Measurements from ENCODE around the gene OR52B6. TPM values are rescaled to one million over a fixed set of nuclear protein-coding genes. Genes with fewer than 3 reads are reported as not detected.
"Not testable (repeated sequence)": the region's sequence is repeated elsewhere in the genome, so short reads cannot be mapped to it uniquely, and the experiment has no call there.

OR52B6 gene, protein sequence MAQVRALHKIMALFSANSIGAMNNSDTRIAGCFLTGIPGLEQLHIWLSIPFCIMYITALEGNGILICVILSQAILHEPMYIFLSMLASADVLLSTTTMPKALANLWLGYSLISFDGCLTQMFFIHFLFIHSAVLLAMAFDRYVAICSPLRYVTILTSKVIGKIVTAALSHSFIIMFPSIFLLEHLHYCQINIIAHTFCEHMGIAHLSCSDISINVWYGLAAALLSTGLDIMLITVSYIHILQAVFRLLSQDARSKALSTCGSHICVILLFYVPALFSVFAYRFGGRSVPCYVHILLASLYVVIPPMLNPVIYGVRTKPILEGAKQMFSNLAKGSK
- not detected in 2 replicates for total RNA-seq (2014; rRNA removed; shearing (Covaris generic))

DNA sequence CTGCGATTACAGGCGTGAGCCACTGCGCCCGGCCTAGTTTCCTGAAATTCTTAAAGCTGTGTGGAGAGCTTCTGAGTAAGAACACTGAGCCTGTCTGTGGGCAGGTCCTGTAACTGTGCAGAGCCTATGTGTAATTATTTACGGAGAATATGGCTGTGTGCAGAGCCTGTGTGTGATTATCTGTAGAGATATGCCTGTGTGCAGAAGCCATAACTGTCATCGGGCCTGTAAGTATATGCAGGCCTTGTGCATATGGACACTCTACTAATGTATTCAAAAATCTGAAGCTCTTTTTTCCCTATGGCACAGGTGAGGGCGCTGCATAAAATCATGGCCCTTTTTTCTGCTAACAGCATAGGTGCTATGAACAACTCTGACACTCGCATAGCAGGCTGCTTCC lies at the start of gene OR52B6:
OR52B6 (plus strand) TSS at position 301 of the 400 bp plus-strand sequence; CDS start at position 301, 0 bp downstream.
- no peak for DNase-seq (ENCODE audit: low spot score)

DNA sequence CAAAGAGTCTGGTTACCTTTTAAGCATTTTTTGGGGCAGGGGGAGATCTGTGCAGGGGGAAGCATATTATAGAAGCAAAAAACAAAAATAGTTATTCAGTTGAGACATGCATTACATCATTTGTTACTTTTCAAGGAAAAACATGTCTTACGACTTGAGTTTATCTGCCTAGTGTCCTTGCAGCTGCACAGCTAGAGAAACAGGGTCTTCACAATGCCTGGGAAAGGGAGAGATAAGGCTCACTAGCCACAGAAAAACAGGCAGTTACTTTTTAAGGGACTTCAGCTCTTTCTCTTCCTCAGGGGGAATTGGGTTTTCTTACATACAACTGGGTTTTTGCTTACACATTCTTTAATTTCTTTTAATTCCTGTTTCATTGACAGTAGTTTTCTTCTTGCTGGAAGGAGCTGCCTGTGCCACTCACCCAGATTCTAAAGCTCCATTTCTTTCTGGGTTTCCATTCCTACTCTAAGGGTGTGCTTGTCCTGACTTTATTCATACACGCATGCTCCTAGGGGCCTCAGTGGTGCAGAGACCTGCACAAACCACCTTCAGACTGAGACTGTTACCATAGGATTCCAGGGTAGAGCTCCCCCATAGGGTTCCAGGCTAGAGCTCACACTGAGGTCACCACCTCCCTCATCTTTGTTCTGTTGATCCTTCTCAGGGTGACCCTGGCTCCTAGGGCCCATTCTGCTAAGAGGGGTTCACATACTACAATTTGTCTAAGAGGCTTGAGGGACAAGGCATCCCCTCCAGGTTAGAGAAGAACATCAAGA lies 49.4 kb upstream of the OR52B6 start:
- no peak for DNase-seq (ENCODE audit: low spot score)

DNA sequence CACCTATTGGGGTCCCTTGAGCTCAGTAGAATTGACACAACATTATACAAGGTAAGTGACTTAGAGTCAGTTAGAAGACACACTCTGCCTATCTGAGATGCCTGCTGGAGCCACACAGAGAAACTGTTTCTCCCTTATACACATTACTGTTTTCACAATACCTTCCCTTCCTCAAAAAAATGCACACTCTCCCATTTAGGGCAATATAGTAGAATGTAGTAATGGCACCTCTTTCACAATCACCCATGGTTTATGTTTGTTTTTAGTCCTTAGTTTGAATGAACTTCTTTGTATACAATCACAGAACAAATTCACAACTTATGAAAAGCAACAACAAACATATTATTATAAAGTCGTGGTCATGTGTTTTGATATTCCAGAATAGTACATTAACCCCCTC lies 46.6 kb upstream of the OR52B6 start:
- DNase-seq (ENCODE audit: low spot score) = no peak

DNA sequence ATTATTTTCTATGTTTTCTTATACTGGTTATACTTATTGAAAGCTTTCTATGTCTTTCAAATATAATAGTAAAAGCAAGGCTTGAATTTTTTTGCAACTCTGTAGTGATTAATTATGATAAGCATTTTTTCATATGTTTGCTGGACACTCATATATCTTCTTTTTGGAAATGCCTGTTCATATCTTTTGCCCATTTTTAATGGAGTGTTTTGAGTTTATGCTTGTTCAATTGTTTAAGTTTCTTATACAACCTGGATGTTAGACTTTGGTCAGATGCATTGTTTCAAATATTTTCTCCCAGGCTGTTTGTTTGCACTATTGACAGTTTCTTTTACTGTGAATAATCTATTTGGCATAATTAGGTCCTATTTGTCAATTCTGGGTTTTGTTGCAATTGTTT lies 44.2 kb upstream of the OR52B6 start:
- no peak for DNase-seq (ENCODE audit: low spot score)

DNA sequence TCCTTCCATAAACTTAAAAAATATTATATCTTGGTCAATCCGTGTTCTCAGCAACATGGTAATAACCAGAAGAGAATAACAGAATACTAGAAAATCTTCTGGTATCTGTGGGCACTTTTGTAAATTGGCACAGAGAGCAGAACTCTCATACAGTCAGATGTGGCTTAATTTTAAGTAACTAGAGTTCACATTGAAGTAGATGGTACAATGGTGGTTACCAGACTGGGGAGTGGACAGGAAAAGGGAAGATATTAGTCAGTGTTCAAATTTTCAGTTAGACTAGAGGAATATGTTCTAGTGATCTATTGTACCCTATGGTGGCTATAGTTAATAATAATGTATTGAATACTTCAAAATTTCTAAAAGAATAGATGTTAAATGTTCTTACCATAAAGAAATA lies 39.2 kb upstream of the OR52B6 start:
- no peak for DNase-seq (ENCODE audit: low spot score)

DNA sequence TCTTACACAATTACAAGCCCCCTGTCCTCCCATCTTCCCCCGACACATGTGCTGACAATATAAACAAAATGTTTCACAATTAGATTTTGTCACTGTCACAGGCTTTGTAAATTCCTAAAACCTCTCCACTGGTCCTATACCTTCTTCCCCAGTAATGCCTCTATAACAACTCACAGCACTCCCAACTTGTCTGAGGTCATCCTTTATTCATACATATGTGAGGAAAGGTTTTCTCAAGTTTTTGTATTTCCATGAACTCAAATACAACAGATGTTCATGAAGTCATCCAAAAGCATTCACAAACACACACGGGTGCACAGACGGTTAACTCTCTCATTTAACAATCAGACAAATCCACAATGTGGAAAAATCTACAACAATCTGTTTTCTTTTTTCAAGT lies 34.2 kb upstream of the OR52B6 start:
- DNase-seq (ENCODE audit: low spot score) = no peak

DNA sequence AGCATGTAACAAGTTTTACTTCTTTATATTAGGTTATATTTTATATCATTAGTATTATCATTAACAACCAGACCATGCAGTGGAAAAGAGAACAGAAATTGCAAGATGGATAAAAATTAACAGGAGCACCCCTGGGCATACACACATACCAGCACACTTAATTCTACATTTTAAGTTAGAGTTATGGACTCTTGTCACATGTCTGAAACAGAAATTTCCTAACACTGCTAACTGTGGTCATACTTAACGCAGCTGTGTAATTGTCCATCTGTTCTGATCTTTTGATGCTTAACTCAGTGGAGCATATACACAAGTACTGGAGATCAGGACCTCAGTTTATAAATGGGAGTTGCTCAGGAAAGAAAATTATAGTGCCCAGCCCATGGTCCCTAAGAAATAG lies 32.7 kb upstream of the OR52B6 start:
- DNase-seq (ENCODE audit: low spot score) = no peak

DNA sequence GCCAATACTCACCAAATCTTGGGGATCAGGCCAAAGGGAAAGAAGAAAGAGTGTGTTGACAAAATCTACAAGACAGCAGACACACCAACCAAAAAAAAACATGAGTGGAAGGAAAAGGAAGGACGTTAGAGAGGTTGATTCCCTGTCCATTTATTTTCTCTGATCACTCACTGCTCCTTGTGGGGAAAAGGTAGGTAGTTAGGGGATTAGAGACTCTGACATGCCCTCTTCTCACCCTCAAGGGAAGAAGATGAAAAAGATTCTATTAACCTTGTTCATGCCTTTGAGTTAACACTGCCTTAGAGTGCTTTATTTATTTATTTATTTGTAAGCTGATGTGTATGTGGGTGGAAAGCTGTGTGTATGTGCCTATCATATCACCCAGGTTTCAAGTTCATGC lies 32.2 kb upstream of the OR52B6 start, which contains the start of gene OR52H1:
OR52H1 (minus strand) TSS at position 101 of the 400 bp plus-strand sequence. CDS start 3,035 bp downstream, outside the sequence.
- DNase-seq (ENCODE audit: low spot score) = no peak

DNA sequence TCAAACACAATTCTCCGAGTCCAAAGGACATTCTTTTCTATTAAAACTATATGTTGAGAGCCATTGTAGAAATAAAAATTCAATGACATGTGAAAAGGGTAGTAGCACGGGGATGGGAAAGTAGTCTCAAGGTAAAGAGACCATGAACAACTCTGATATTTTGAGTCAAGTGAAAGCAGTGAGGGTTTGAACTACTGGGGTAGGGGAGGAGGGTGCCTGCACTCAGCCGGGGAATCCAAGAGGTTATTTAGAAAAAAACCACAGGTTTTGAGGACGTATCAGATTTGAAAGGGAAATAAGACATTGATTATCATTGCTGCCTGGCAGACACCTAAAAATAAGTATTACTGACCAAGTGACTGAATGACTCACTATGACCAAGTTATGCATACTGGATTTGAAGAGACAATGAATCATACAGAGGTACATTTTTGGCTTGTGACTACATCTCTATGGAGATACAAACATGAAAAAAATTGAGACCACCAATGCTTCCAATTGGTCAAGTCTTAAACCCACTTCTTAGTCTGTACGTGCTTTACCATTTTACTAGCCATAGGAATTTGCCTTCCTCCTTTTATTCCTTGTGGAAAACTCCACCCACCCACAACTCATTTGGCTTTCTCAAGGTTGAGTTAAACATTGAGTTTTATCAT lies 30.1 kb upstream of the OR52B6 start:
- peak; percentile 73 for DNase-seq (ENCODE audit: low spot score)

DNA sequence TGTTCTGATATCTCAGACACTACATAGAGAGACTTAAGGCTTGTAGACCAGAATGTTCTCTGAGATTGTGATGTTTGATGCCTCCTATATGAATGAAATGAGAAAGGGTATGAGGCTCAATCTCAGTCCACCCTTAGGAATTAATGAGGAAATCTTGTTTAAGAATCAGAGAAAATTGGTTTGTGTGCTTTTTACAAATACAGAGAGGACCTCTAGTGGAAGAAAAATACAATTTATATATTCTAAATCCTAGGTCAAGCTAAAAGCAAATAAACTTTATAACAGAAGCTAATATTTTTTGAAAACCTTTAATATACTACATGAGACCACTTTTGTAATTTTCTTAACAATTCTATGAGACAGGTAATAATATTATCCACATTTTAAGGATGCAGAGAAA lies 27.3 kb upstream of the OR52B6 start:
- no peak for DNase-seq (ENCODE audit: low spot score)

DNA sequence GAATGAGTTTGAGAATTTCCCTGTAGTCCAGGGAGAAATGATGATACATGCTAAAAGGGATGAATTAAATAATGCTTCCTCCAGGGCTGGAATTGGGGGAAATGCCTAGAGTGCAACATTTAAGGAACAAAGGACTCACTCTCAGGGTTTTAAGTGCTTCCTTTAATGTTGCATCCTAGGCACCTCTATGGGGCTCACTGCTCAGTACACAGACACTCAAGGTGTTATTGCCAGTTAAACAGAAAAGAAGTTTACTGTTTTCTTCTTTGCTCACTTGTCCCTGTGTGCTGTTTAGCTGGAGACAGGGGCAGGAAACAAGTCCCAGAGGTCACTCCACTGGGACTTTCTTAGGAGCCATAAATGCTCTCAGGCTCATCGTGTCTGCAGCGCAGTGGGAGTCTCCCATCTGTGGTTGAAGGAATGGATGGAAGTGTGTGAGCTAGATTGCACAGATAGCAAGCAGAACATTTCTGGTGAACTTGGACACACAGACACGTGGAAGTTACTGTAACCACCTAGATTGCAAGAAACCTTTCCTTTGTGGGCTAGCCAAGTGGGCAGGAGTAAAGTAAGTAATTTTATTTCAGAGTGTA lies 24.0 kb upstream of the OR52B6 start:
- no peak for DNase-seq (ENCODE audit: low spot score)

DNA sequence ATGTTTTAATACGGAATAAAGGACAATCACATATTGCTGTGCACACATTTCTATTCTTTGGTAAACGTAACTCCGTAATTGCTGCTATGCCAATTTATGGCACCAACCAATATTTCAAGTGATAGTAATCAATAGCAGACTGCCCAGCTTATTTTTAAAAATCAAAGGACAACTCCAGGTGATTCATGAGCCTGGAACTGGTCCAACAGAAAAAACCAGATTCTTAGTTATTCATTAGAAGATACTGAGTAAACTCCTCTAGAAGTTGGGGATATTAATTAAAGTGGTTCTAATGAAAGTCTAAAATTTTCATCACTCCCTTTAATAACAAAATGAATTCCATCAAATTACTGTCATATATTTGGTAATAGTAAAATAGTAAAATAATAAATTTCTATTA lies 22.9 kb upstream of the OR52B6 start:
- no peak for DNase-seq (ENCODE audit: low spot score)

DNA sequence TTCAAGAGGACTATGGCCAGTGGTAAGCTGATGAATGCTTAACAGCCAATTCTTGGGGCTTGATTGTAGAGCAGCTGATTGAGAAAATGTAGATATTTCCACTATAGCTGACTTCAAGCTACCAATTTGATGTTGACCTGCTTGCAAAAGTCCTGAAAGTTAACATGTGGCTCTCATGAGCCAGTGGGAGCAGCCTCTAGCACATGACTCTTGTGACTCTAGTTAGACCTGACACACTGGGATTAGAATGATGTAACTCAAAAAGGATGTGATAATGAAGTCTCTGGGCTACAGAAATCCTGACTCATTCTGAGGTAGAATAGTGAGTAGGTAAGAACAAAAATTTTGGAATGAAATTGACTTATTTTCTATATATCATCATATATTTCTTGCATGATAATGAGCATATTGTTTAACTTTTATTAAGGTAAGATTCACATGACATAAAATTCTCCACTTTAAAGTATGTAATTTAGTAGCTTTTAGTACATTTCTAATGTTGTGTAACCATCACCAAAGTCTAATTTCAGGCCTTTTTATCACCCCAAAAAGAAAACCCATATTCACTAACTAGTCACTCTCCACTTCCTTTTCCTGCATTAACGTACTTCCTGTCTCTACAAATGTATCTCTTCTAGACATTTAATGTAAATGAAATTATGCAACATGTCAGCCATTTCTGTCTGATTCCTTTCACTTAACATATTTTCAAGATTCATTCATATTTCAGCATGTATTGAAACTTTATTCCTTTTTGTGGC lies 16.2 kb upstream of the OR52B6 start:
- DNase-seq (ENCODE audit: low spot score) = peak; percentile 10

DNA sequence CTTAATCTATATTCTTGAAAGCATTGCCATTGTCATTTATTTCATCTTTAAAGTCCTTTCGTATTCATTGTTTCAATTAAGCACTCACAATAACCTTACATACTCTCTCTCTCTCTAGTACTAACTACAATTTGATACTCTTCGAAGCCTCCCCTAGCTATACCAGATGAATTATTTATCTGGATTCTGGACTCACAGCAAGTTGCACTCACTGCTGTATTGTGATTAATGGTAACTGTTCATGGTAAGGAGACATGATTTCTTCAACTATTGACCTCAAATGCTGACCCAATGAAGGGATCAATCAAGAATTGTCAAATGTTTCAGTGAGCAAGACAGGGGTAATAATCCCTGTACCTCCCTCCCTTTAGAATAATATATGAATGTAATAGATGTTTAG lies 6.0 kb upstream of the OR52B6 start:
- no peak for DNase-seq (ENCODE audit: low spot score)

DNA sequence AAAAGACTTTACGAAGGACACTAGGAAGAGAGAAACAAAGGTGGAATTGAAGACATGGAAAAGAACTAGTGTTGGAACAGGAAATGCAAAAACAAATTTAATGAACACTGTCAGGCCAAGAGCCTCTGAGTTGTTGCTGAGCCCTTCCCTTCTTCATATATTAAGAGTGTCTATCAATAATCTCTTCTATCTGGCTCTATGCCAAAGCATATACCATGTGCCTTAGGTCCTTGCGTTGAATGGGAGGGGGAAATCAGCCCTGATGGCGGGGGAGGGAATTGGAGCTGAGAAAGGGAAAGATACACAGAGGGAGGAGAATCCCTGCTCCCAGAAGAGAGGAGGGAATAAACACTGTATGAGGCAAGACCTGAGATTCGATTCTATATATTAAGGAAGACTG lies 5.5 kb upstream of the OR52B6 start:
- DNase-seq (ENCODE audit: low spot score) = no peak

DNA sequence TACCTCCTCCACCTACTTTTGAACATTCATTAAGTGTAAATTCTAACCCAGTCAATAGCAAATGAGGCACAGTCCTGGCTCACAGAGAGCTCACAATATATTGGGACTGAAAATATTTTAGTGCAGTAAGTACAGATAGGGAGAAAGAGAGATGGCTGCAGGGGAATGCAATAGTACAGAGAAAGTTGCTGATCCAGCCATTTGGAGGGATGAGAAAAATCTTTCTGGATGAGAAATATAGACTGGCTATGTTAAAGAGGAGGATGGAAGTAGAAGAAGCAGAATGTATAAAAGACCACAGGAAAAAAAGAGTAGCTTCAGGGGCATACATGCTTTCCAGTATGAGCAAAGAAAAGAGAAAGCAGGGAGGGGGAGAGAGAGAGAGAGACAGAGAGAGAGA lies 3.6 kb upstream of the OR52B6 start:
- no peak for DNase-seq (ENCODE audit: low spot score)

DNA sequence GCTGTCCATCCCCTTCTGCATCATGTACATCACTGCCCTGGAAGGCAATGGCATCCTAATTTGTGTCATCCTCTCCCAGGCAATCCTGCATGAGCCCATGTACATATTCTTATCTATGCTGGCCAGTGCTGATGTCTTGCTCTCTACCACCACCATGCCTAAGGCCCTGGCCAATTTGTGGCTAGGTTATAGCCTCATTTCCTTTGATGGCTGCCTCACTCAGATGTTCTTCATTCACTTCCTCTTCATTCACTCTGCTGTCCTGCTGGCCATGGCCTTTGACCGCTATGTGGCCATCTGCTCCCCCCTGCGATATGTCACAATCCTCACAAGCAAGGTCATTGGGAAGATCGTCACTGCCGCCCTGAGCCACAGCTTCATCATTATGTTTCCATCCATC lies 337 bp downstream of the OR52B6 start:
- DNase-seq (ENCODE audit: low spot score) = no peak

DNA sequence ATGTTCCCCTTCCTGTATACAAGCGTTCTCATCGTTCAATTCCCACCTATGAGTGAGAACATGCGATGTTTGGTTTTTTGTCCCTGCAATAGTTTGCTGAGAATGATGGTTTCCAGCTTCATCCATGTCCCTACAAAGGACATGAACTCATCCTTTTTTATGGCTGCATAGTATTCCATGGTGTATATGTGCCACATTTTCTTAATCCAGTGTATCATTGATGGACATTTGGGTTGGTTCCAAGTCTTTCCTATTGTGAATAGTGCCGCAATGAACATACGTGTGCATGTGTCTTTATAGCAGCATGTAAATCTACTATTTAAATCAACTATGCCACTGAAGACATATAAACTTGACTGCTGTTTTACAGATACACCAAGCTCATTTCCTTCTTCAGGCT lies 3.8 kb downstream of the OR52B6 start:
- not testable (repeated sequence) for DNase-seq (ENCODE audit: low spot score)

DNA sequence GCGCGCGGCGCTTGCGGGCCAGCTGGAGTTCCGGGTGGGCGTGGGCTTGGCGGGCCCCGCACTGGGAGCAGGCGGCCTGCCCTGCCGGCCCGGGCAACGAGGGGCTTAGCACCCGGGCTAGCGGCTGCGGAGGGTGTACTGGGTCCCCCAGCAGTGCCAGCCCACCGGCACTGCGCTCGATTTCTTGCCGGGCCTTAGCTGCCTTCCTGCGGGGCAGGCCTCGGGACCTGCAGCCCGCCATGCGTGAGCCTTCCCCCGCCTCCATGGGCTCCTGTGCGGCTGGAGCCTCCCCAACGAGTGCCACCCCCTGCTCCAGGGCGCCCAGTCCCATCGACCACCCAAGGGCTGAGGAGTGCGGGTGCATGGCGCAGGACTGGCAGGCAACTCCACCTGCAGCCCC lies 9.2 kb downstream of the OR52B6 start:
- DNase-seq (ENCODE audit: low spot score) = not testable (repeated sequence)

DNA sequence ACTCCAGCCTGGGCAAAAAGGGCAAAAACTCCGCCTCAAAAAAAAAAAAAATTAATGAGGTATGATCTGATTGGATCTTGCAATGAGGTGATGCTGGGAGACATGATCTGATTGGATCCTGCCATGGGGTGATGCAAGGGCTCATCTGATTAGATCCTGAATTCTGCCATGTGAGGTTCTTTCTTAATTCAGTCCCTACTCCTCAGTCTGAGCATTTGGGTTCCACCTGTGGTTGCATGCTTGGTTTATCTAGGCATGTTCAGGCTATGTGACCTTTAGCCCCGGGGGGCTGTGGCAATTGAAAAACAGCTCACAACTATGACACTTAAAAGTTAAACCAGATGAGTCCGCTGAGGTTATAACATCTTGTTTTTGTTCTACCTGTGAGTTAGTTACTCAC lies 10.9 kb downstream of the OR52B6 start:
- DNase-seq (ENCODE audit: low spot score) = no peak

DNA sequence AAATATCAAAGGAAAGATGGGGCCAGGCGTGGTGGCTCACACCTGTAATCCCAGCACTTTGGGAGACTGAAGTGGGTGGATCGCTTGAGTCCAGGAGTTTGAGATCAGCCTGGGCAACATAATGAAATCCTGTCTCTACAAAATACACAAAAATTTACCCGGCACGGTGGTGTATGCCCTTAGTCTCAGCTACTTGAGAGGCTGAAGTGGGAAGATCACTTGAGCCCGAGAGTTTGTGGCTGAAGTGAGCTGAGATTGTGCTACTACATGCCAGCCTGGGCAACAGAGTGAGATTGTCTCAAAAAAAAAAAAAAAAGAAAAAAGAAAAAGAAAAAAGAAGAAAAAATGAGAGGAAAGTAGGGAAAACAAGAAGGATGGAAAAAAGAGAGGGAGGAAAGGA lies 11.9 kb downstream of the OR52B6 start:
- no peak for DNase-seq (ENCODE audit: low spot score)
